H7 (cell line): Measurements from ENCODE around the gene SFT2D3. TPM values are rescaled to one million over a fixed set of nuclear protein-coding genes. Genes with fewer than 3 reads are reported as not detected.
"Not testable (repeated sequence)": the region's sequence is repeated elsewhere in the genome, so short reads cannot be mapped to it uniquely, and the experiment has no call there.

Experiments used
- DNase-seq: peaks from one replicate; pipeline ENCODE4 v3.0.0; 2012
- H3K27me3 ChIP-seq: 2 replicates; pipeline ENCODE4 v1.6.0; 2011; ENCODE audit warnings: mild to moderate bottlenecking, low read length; ENCODE audit not compliant: control insufficient read depth, insufficient read depth
- H3K36me3 ChIP-seq: replicated peaks from 2 replicates; pipeline ENCODE4 v1.5.1; 2011; ENCODE audit warnings: low read length; ENCODE audit not compliant: control insufficient read depth, insufficient read depth
- H3K4me3 ChIP-seq: 2 replicates; pipeline ENCODE4 v1.5.1; 2011; ENCODE audit warnings: low read depth, mild to moderate bottlenecking, control low read depth, low read length, moderate library complexity; ENCODE audit not compliant: insufficient read depth
- total RNA-seq: library from RNA; depleted of rRNA; stranded (reverse); fragments of >200 nt; shearing (Covaris generic); gene quantifications from 2 replicates; pipeline ENCODE4 v1.2.3, GENCODE V29; 2014

The SFT2D3 gene
- total RNA-seq, 1 experiment from 2014 or later, result 10.5 TPM

GRCh38 chr2:127726158-127726880, 25.0 kb downstream of the SFT2D3 start:
- no peak for DNase-seq
- Histone ChIP-seq H3K4me3 (no peak overlapping the region), H3K36me3 (peaks cover 12% of the 10 kb centered on the region), H3K27me3 (no peaks in the 10 kb centered on the region)

- Histone ChIP-seq H3K4me3 (no peak overlapping the region), H3K36me3 (no peaks in the 10 kb centered on the region), H3K27me3 (no peaks in the 10 kb centered on the region)
- DNase-seq, result no peak
Measured at GRCh38 chr2:127733113-127733815, 32.0 kb downstream of the SFT2D3 start.

GRCh38 chr2:127733816-127734537, 32.7 kb downstream of the SFT2D3 start:
- H3K27me3 ChIP-seq, result no peaks in the 10 kb centered on the region
- DNase-seq, result no peak
- H3K4me3 ChIP-seq, result no peak overlapping the region
- H3K36me3 ChIP-seq, result no peaks in the 10 kb centered on the region

GRCh38 chr2:127735044-127735443, 33.7 kb downstream of the SFT2D3 start:
- Histone ChIP-seq H3K4me3 (no peak overlapping the region), H3K27me3 (no peaks in the 10 kb centered on the region), H3K36me3 (no peaks in the 10 kb centered on the region)
- no peak for DNase-seq

- no peak overlapping the region for H3K4me3 ChIP-seq
- no peaks in the 10 kb centered on the region for H3K36me3 ChIP-seq
- DNase-seq, result no peak
- no peaks in the 10 kb centered on the region for H3K27me3 ChIP-seq
Measured at GRCh38 chr2:127735537-127736399, 34.5 kb downstream of the SFT2D3 start.

- no peak for DNase-seq
- Histone ChIP-seq H3K27me3 (no peaks in the 10 kb centered on the region), H3K36me3 (no peaks in the 10 kb centered on the region), H3K4me3 (no peak overlapping the region)
Measured at GRCh38 chr2:127737892-127738291, 36.6 kb downstream of the SFT2D3 start.

GRCh38 chr2:127739800-127740199, 38.5 kb downstream of the SFT2D3 start:
- H3K36me3 ChIP-seq, result 0 out of 2 replicates have a peak, but pooled peaks cover under 1% of the 10 kb centered on the region
- no peak overlapping the region for H3K4me3 ChIP-seq
- no peak for DNase-seq
- H3K27me3 ChIP-seq, result no peaks in the 10 kb centered on the region

- Histone ChIP-seq H3K27me3 (no peaks in the 10 kb centered on the region), H3K4me3 (no peak overlapping the region), H3K36me3 (0 out of 2 replicates have a peak, but pooled peaks cover 1% of the 10 kb centered on the region)
- DNase-seq, result no peak
Measured at GRCh38 chr2:127740665-127741288, 39.5 kb downstream of the SFT2D3 start.

- H3K4me3 ChIP-seq, result no peak overlapping the region
- no peak for DNase-seq
- peaks cover 5% of the 10 kb centered on the region for H3K36me3 ChIP-seq
- H3K27me3 ChIP-seq, result no peaks in the 10 kb centered on the region
Measured at GRCh38 chr2:127743477-127744026, 42.3 kb downstream of the SFT2D3 start.

- Histone ChIP-seq H3K4me3 (no peak overlapping the region), H3K27me3 (no peaks in the 10 kb centered on the region), H3K36me3 (peaks cover 7% of the 10 kb centered on the region)
- DNase-seq, result no peak
Measured at GRCh38 chr2:127747621-127748020, 46.3 kb downstream of the SFT2D3 start.

GRCh38 chr2:127749537-127749936, 48.2 kb downstream of the SFT2D3 start:
- H3K36me3 ChIP-seq, H3K27me3 ChIP-seq, H3K4me3 ChIP-seq, DNase-seq: not testable (repeated sequence)

GRCh38 chr2:127753374-127753773, 52.1 kb downstream of the SFT2D3 start:
- DNase-seq, result no peak
- H3K36me3 ChIP-seq, result peaks cover 2% of the 10 kb centered on the region
- no peak overlapping the region for H3K4me3 ChIP-seq
- H3K27me3 ChIP-seq, result no peaks in the 10 kb centered on the region

GRCh38 chr2:127754186-127754585, 52.9 kb downstream of the SFT2D3 start:
- H3K27me3 ChIP-seq, result no peaks in the 10 kb centered on the region
- DNase-seq, result no peak
- no peaks in the 10 kb centered on the region; the same call in 1 of the 2 replicates for H3K36me3 ChIP-seq
- no peak overlapping the region for H3K4me3 ChIP-seq
